Measurements from ENCODE around the gene ZNF766. TPM values are rescaled to one million over a fixed set of nuclear protein-coding genes. Genes with fewer than 3 reads are reported as not detected.
"Not testable (repeated sequence)": the region's sequence is repeated elsewhere in the genome, so short reads cannot be mapped to it uniquely, and the experiment has no call there.

The ZNF766 gene
- total RNA-seq, 1 experiment from 2014 or later, result 19.6 TPM

GRCh38 chr19:52277471-52277870, 8.1 kb downstream of the ZNF766 start:
- ChIA-PET POLR2A (ENCODE audit: low non-redundant PET) (no interaction called here), CTCF (no interaction called here)
- H3K36me3 ChIP-seq (ENCODE audit: insufficient read depth, low read length, poor library complexity, severe bottlenecking), result peaks cover 34% of the 10 kb centered on the region
- H3K9me3 ChIP-seq (ENCODE audit: low read depth, low read length, poor library complexity, severe bottlenecking), result peaks cover 24% of the 10 kb centered on the region
- BruUV-seq (replicated peaks), result no TSS peak
- no peak overlapping the region for H3K27ac ChIP-seq (ENCODE audit: low read depth, low read length, poor library complexity, severe bottlenecking)
- H3K4me3 ChIP-seq (ENCODE audit: low read depth, low read length, poor library complexity, severe bottlenecking), result no peak overlapping the region
- DNase-seq (ENCODE audit: low spot score), result no peak
- no peaks in the 10 kb centered on the region for H3K27me3 ChIP-seq (replicated peaks; ENCODE audit: insufficient read depth, low read depth, low read length, poor library complexity)
- no peaks in the 10 kb centered on the region for H3K4me1 ChIP-seq (ENCODE audit: insufficient read depth, low read length, poor library complexity, severe bottlenecking)
- TF ChIP-seq EZH2 (IDR thresholded peaks at IDR 0.05; ENCODE audit: borderline replicate concordance, low read depth, low read length, poor library complexity, severe bottlenecking), result no peak
- intact Hi-C loops (cut with micrococcal nuclease; ENCODE audit: unreplicated experiment), result no loop called here

DNA sequence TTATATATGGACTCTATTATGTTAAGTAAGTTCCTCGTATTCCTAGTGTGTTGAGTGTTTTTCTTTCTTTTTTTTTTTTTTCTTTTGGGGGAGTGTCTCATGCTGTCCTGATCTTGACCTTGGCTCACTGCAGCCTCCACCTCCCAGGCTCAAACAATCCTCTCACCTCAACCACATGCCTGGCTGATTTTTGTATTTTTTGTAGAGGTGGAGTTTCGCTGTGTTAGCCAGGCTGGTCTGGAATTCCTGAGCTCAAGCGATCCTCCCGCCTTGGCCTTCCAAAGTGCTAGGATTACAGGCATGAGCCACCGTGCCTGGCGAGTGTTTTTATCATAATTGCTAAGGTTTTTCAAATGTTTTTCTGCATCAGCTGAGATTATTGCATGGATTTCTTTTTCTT, 16.9 kb downstream of the ZNF766 start:
- peaks cover 8% of the 10 kb centered on the region for H3K9me3 ChIP-seq (ENCODE audit: low read depth, low read length, poor library complexity, severe bottlenecking)
- no peak for TF ChIP-seq EZH2 (IDR thresholded peaks at IDR 0.05; ENCODE audit: borderline replicate concordance, low read depth, low read length, poor library complexity, severe bottlenecking)
- TF ChIP-seq, protein P1, sequence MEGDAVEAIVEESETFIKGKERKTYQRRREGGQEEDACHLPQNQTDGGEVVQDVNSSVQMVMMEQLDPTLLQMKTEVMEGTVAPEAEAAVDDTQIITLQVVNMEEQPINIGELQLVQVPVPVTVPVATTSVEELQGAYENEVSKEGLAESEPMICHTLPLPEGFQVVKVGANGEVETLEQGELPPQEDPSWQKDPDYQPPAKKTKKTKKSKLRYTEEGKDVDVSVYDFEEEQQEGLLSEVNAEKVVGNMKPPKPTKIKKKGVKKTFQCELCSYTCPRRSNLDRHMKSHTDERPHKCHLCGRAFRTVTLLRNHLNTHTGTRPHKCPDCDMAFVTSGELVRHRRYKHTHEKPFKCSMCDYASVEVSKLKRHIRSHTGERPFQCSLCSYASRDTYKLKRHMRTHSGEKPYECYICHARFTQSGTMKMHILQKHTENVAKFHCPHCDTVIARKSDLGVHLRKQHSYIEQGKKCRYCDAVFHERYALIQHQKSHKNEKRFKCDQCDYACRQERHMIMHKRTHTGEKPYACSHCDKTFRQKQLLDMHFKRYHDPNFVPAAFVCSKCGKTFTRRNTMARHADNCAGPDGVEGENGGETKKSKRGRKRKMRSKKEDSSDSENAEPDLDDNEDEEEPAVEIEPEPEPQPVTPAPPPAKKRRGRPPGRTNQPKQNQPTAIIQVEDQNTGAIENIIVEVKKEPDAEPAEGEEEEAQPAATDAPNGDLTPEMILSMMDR (conservative IDR thresholded peaks at IDR 0.05; ENCODE audit: low read depth, low read length), result no peak
- no peak overlapping the region for H3K4me3 ChIP-seq (ENCODE audit: low read depth, low read length, poor library complexity, severe bottlenecking)
- CTCF ChIA-PET, result no interaction called here
- POLR2A ChIA-PET (ENCODE audit: low non-redundant PET), result no interaction called here
- H3K27ac ChIP-seq (ENCODE audit: low read depth, low read length, poor library complexity, severe bottlenecking), result no peak overlapping the region
- no peak for DNase-seq (ENCODE audit: low spot score)
- H3K36me3 ChIP-seq (ENCODE audit: insufficient read depth, low read length, poor library complexity, severe bottlenecking), result peaks cover 69% of the 10 kb centered on the region
- no TSS peak for BruUV-seq (replicated peaks)
- no peaks in the 10 kb centered on the region for H3K4me1 ChIP-seq (ENCODE audit: insufficient read depth, low read length, poor library complexity, severe bottlenecking)
- intact Hi-C loops (cut with micrococcal nuclease; ENCODE audit: unreplicated experiment), result no loop called here
- H3K27me3 ChIP-seq (replicated peaks; ENCODE audit: insufficient read depth, low read depth, low read length, poor library complexity), result no peaks in the 10 kb centered on the region

- Histone ChIP-seq H3K9me3 (ENCODE audit: low read depth, low read length, poor library complexity, severe bottlenecking) (peaks cover 13% of the 10 kb centered on the region), H3K4me1 (ENCODE audit: insufficient read depth, low read length, poor library complexity, severe bottlenecking) (no peaks in the 10 kb centered on the region), H3K36me3 (ENCODE audit: insufficient read depth, low read length, poor library complexity, severe bottlenecking) (peaks cover 35% of the 10 kb centered on the region), H3K27ac (ENCODE audit: low read depth, low read length, poor library complexity, severe bottlenecking) (no peak overlapping the region), H3K27me3 (replicated peaks; ENCODE audit: insufficient read depth, low read depth, low read length, poor library complexity) (no peaks in the 10 kb centered on the region), H3K4me3 (ENCODE audit: low read depth, low read length, poor library complexity, severe bottlenecking) (no peak overlapping the region)
- ChIA-PET POLR2A (ENCODE audit: low non-redundant PET) (no interaction called here), CTCF (no interaction called here)
- TF ChIP-seq, protein P1 (conservative IDR thresholded peaks at IDR 0.05; ENCODE audit: low read depth, low read length), result no peak
- TF ChIP-seq EZH2 (IDR thresholded peaks at IDR 0.05; ENCODE audit: borderline replicate concordance, low read depth, low read length, poor library complexity, severe bottlenecking), result no peak
- DNase-seq (ENCODE audit: low spot score), result no peak
- BruUV-seq (replicated peaks), result no TSS peak
- intact Hi-C loops (cut with micrococcal nuclease; ENCODE audit: unreplicated experiment), result no loop called here
Observed at GRCh38 chr19:52291781-52292180, 22.4 kb downstream of the ZNF766 start.

- H3K4me1 ChIP-seq (ENCODE audit: insufficient read depth, low read length, poor library complexity, severe bottlenecking); H3K27me3 ChIP-seq (replicated peaks; ENCODE audit: insufficient read depth, low read depth, low read length, poor library complexity); CTCF ChIA-PET; BruUV-seq (replicated peaks); intact Hi-C loops (cut with micrococcal nuclease; ENCODE audit: unreplicated experiment); DNase-seq (ENCODE audit: low spot score); POLR2A ChIA-PET (ENCODE audit: low non-redundant PET); H3K4me3 ChIP-seq (ENCODE audit: low read depth, low read length, poor library complexity, severe bottlenecking); H3K27ac ChIP-seq (ENCODE audit: low read depth, low read length, poor library complexity, severe bottlenecking): not testable (repeated sequence)
- Histone ChIP-seq H3K36me3 (ENCODE audit: insufficient read depth, low read length, poor library complexity, severe bottlenecking) (peaks cover 30% of the 10 kb centered on the region), H3K9me3 (ENCODE audit: low read depth, low read length, poor library complexity, severe bottlenecking) (peaks cover 13% of the 10 kb centered on the region)
Observed at GRCh38 chr19:52292946-52293345, 23.6 kb downstream of the ZNF766 start.
